PFSK-1 (cell line): Measurements from ENCODE around the gene IRF2BP2.

Source experiments
- POLR2AphosphoS5 ChIP-seq: IDR thresholded peaks from 2 replicates; pipeline ENCODE4 v1.6.1; 2012; ENCODE audit warnings: low read depth, mild to moderate bottlenecking, control low read depth, low read length, moderate library complexity
- SIN3A ChIP-seq: IDR thresholded peaks from 2 replicates; pipeline ENCODE4 v1.6.1; 2012; ENCODE audit warnings: mild to moderate bottlenecking, low read length, moderate library complexity, borderline replicate concordance; ENCODE audit not compliant: insufficient read depth
- TAF1 ChIP-seq: IDR thresholded peaks from 2 replicates; pipeline ENCODE4 v1.6.1; 2012; ENCODE audit warnings: low read length, control low read depth, borderline replicate concordance; ENCODE audit not compliant: insufficient read depth
- TF ChIP-seq, protein P1 (sequence below), 2 experiments: IDR thresholded peaks; 2 replicates each; pipeline versions ENCODE4 v1.6.1 to v1.8.0; 2011 to 2012; ENCODE audit warnings: low read depth in 2 of 2, low read length in 2 of 2, control low read depth in 1 of 2, inconsistent platforms in 1 of 2, mild to moderate bottlenecking in 1 of 2, moderate library complexity in 1 of 2; ENCODE audit not compliant: insufficient read depth in 1 of 2

GRCh38 chr1:234578735-234579134, 31.2 kb downstream of the IRF2BP2 start:
- no peak for TF ChIP-seq TAF1
- no peak for TF ChIP-seq POLR2AphosphoS5
- TF ChIP-seq, protein P1, sequence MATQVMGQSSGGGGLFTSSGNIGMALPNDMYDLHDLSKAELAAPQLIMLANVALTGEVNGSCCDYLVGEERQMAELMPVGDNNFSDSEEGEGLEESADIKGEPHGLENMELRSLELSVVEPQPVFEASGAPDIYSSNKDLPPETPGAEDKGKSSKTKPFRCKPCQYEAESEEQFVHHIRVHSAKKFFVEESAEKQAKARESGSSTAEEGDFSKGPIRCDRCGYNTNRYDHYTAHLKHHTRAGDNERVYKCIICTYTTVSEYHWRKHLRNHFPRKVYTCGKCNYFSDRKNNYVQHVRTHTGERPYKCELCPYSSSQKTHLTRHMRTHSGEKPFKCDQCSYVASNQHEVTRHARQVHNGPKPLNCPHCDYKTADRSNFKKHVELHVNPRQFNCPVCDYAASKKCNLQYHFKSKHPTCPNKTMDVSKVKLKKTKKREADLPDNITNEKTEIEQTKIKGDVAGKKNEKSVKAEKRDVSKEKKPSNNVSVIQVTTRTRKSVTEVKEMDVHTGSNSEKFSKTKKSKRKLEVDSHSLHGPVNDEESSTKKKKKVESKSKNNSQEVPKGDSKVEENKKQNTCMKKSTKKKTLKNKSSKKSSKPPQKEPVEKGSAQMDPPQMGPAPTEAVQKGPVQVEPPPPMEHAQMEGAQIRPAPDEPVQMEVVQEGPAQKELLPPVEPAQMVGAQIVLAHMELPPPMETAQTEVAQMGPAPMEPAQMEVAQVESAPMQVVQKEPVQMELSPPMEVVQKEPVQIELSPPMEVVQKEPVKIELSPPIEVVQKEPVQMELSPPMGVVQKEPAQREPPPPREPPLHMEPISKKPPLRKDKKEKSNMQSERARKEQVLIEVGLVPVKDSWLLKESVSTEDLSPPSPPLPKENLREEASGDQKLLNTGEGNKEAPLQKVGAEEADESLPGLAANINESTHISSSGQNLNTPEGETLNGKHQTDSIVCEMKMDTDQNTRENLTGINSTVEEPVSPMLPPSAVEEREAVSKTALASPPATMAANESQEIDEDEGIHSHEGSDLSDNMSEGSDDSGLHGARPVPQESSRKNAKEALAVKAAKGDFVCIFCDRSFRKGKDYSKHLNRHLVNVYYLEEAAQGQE (IDR thresholded peaks at IDR 0.05; ENCODE audit: insufficient read depth in 1 of 2, low read depth in 2 of 2, low read length in 2 of 2) = no peak
- TF ChIP-seq SIN3A = no peak
